H1 (cell line): ENCODE measurements around the gene TNIK. TPM values are rescaled to one million over a fixed set of nuclear protein-coding genes. Genes with fewer than 3 reads are reported as not detected.

Experiments
- EZH2 ChIP-seq: fragments of 200-600 bp; sonication (generic); IDR thresholded peaks from 2 replicates; pipeline ENCODE4 v1.7.1; 2012; ENCODE audit warnings: low read depth, mild to moderate bottlenecking, moderate library complexity, low read length, inconsistent platforms; ENCODE audit not compliant: severe bottlenecking
- HDAC6 ChIP-seq: IDR thresholded peaks from one replicate; pipeline ENCODE4 v1.7.1; 2012; ENCODE audit warnings: low read depth, mild to moderate bottlenecking, inconsistent platforms, low read length, moderate library complexity
- NRF1 ChIP-seq: IDR thresholded peaks from 2 replicates; pipeline ENCODE4 v1.6.1; 2011; ENCODE audit warnings: mild to moderate bottlenecking, low read depth, low read length, improper control_type of control experiment
- PHF8 ChIP-seq: fragments of 200-600 bp; sonication (generic); conservative IDR thresholded peaks from 2 replicates; pipeline ENCODE4 v1.7.1; 2012; ENCODE audit warnings: low read depth, mild to moderate bottlenecking, inconsistent platforms, low read length, moderate library complexity
- SP2 ChIP-seq: IDR thresholded peaks from 2 replicates; pipeline ENCODE4 v1.6.1; 2012; ENCODE audit warnings: mild to moderate bottlenecking, low read length, inconsistent platforms
- polyA plus RNA-seq, 7 experiments: library from polyadenylated mRNA; depleted of rRNA in 3 of 7; stranded (reverse) in 5 of 7; unstranded in 2 of 7; fragments of >200 nt in 5 of 7; fragments of 200-250 nt in 2 of 7; gene quantifications; 1 replicate in 5 of 7; 2 replicates in 1 of 7; 4 replicates in 1 of 7; pipeline versions ENCODE4 v1.2.1 to v1.2.3, GENCODE V29; 2011 to 2013; ENCODE audit warnings: missing spikeins in 2 of 7, mixed read lengths in 2 of 7
- total RNA-seq: library from RNA; stranded (reverse); fragmentation: NEBNext Ultra II Directional; extraction: Animal tissue kit (Norgen Biotek cat#: 25700); gene quantifications from 2 replicates; pipeline ENCODE4 v1.2.1, GENCODE V29; 2021

Gene TNIK
- total and polyA plus RNA-seq, 2 of the 8 experiments (the other 6 are each of a cell fraction or from before 2014, with no cell fraction given): 7.4 to 42.0 TPM

GRCh38 chr3:171094411-171094810 lies 365.8 kb downstream of the TNIK start (continued):
- no peak for TF ChIP-seq EZH2
- no peak for TF ChIP-seq SP2
- no peak for TF ChIP-seq NRF1
- no peak for TF ChIP-seq HDAC6
- no peak for TF ChIP-seq PHF8
- TF ChIP-seq, all 59 proteins: peak for 0
